H1 (cell line): Measurements from ENCODE around the gene TCERG1L.

Source experiments
- CEBPB ChIP-seq: IDR thresholded peaks from 2 replicates; pipeline ENCODE4 v1.6.1; 2012; ENCODE audit warnings: low read depth, low read length
- CTCF ChIP-seq, 3 experiments: IDR thresholded peaks; 1 replicate in 2 of 3; 2 replicates in 1 of 3; pipeline versions ENCODE4 v1.5.1 to v1.6.1; 2011; ENCODE audit warnings: low read length in 3 of 3, mild to moderate bottlenecking in 3 of 3, inconsistent platforms in 2 of 3, low read depth in 1 of 3, moderate library complexity in 1 of 3; ENCODE audit not compliant: insufficient read depth in 1 of 3; ENCODE audit errors: control extremely low read depth in 1 of 3
- EZH2 ChIP-seq: fragments of 200-600 bp; sonication (generic); IDR thresholded peaks from 2 replicates; pipeline ENCODE4 v1.7.1; 2012; ENCODE audit warnings: low read depth, mild to moderate bottlenecking, moderate library complexity, low read length, inconsistent platforms; ENCODE audit not compliant: severe bottlenecking
- HDAC6 ChIP-seq: IDR thresholded peaks from one replicate; pipeline ENCODE4 v1.7.1; 2012; ENCODE audit warnings: low read depth, mild to moderate bottlenecking, inconsistent platforms, low read length, moderate library complexity
- POLR2A ChIP-seq, 2 experiments: IDR thresholded peaks; 1 replicate in 1 of 2; 2 replicates in 1 of 2; pipeline ENCODE4 v1.6.1; 2011; ENCODE audit warnings: low read depth in 2 of 2, low read length in 2 of 2, mild to moderate bottlenecking in 2 of 2; ENCODE audit errors: control extremely low read depth in 1 of 2
- SP1 ChIP-seq: IDR thresholded peaks from 2 replicates; pipeline ENCODE4 v1.6.1; 2011; ENCODE audit warnings: low read depth, low read length
- SUZ12 ChIP-seq: fragments of 200-600 bp; sonication (generic); IDR thresholded peaks from 2 replicates; pipeline ENCODE4 v1.6.1; 2012; ENCODE audit warnings: mild to moderate bottlenecking, inconsistent platforms, low read length, moderate library complexity, mixed read lengths
- TF ChIP-seq, protein P1 (sequence below): IDR thresholded peaks from 2 replicates; pipeline ENCODE4 v1.6.1; 2012; ENCODE audit warnings: inconsistent platforms

DNA sequence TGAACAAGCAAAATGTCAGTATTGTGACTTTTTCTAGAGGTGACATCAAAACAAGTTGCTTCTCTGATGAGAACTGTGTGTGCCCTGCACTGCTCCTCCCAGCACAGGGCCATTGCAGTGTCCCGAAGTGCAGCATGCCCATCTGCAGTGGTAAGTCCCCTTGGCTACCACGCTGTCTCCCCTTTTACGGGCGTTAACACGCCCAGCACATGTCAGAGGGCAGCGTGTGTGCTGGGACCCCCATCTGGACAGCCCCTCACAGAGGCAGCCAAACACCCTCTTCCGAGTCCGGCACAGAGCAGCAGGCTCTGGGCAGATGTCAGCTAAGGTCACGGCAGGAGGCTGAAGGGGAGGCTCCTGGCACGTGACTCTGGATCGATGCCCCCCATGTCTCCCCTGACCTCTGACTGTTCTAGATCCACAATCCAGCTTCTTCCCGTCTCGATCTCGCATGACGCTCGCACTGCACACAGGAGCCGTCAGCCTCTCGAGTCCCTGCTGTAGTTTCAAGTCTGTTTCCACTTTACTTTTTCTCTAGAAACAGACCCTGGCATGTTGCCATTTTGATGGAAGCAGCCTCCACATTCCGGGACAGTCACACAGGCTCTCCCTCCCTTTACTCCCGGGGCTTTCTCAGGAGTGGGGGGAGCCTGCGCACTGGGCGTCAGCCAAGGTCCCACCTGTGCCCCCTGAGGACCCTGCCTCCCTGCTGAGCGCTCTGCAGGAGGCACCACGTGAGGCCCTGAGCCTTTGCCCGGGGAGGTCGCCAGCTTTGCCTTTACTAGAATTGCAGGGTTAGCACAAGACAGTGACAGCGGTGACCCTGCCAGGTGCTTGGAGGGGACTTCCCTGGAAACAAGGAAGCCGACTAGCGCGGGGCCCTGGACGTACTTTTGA, 133.8 kb downstream of the TCERG1L start:
- TF ChIP-seq POLR2A (IDR thresholded peaks at IDR 0.05; ENCODE audit: control extremely low read depth in 1 of 2, low read depth in 2 of 2, low read length in 2 of 2) (no peak), EZH2 (no peak), CTCF (IDR thresholded peaks at IDR 0.05; ENCODE audit: control extremely low read depth in 1 of 3, insufficient read depth in 1 of 3, low read depth in 1 of 3, low read length in 3 of 3) (no peak), SUZ12 (no peak), HDAC6 (no peak), SP1 (no peak), CEBPB (no peak)
- TF ChIP-seq, protein P1, sequence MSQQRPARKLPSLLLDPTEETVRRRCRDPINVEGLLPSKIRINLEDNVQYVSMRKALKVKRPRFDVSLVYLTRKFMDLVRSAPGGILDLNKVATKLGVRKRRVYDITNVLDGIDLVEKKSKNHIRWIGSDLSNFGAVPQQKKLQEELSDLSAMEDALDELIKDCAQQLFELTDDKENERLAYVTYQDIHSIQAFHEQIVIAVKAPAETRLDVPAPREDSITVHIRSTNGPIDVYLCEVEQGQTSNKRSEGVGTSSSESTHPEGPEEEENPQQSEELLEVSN: no peak
